Endodermal cell (in vitro differentiated cells): ENCODE data around the gene ONECUT3. TPM values are rescaled to one million over a fixed set of nuclear protein-coding genes. Genes with fewer than 3 reads are reported as not detected.

Source experiments
- DNase-seq: peaks from one replicate; pipeline ENCODE4 v3.0.0-alpha.2; 2017
- H3K27ac ChIP-seq: 2 replicates; pipeline ENCODE4 v1.5.1; 2013; ENCODE audit warnings: mild to moderate bottlenecking, low read depth, low read length, moderate library complexity
- H3K27me3 ChIP-seq: 2 replicates; pipeline ENCODE4 v1.6.1; 2013; ENCODE audit warnings: mild to moderate bottlenecking, low read length, moderate library complexity; ENCODE audit not compliant: insufficient read depth, control insufficient read depth, poor library complexity, severe bottlenecking
- H3K36me3 ChIP-seq: 2 replicates; pipeline ENCODE4 v1.7.0; 2013; ENCODE audit warnings: mild to moderate bottlenecking, low read length, moderate library complexity; ENCODE audit not compliant: control insufficient read depth, insufficient read depth
- H3K4me1 ChIP-seq: one replicate; pipeline ENCODE4 v1.7.0; 2013; ENCODE audit warnings: low read length; ENCODE audit not compliant: control insufficient read depth, insufficient read depth
- H3K4me3 ChIP-seq: 2 replicates; pipeline ENCODE4 v1.5.1; 2013; ENCODE audit warnings: mild to moderate bottlenecking, low read length, moderate library complexity
- H3K9ac ChIP-seq: 2 replicates; pipeline ENCODE4 v1.6.1; 2013; ENCODE audit warnings: mild to moderate bottlenecking, low read length, moderate library complexity; ENCODE audit not compliant: poor library complexity, severe bottlenecking; ENCODE audit errors: extremely low read depth
- H3K9me3 ChIP-seq: 2 replicates; pipeline ENCODE4 v1.6.1; 2013; ENCODE audit warnings: mild to moderate bottlenecking, low read length, moderate library complexity; ENCODE audit not compliant: control insufficient read depth
- H3K27ac Mint-ChIP-seq: 2 replicates; pipeline ENCODE4 v1.8.0; 2020; ENCODE audit warnings: mixed read lengths
- H3K27me3 Mint-ChIP-seq: 2 replicates; pipeline ENCODE4 v1.8.0; 2021; ENCODE audit warnings: mild to moderate bottlenecking, mixed read lengths; ENCODE audit not compliant: insufficient read depth
- H3K36me3 Mint-ChIP-seq: 2 replicates; pipeline ENCODE4 v1.8.0; 2020; ENCODE audit warnings: low read depth, mixed read lengths
- H3K4me1 Mint-ChIP-seq: 2 replicates; pipeline ENCODE4 v1.8.0; 2020; ENCODE audit warnings: mixed read lengths
- H3K4me3 Mint-ChIP-seq: 2 replicates; pipeline ENCODE4 v1.8.0; 2020; ENCODE audit warnings: mild to moderate bottlenecking, moderate library complexity, mixed read lengths
- H3K9me3 Mint-ChIP-seq: 2 replicates; pipeline ENCODE4 v1.8.0; 2020; ENCODE audit warnings: mild to moderate bottlenecking, mixed read lengths
- CTCF ChIP-seq: fragments of 200-600 bp; sonication (generic); conservative IDR thresholded peaks from 2 replicates; pipeline ENCODE4 v1.5.0; 2021; ENCODE audit warnings: antibody characterized with exemption, mild to moderate bottlenecking
- WGBS, 2 experiments: methylation state at CpG; one replicate each; pipeline versions ENCODE4 v1.1.5 to v1.1.7; 2013; ENCODE audit warnings: missing lambda C conversion rate in 2 of 2, mixed read lengths in 1 of 2; ENCODE audit not compliant: insufficient coverage in 1 of 2, insufficient read length in 1 of 2; 5-methylcytosine and 5-hydroxymethylcytosine counted together
- total RNA-seq, 2 donors: library from RNA; stranded (reverse); fragmentation: NEBNext Ultra II Directional in 1 of 2; extraction: Animal tissue kit (Norgen Biotek cat#: 25700) in 1 of 2; gene quantifications; 2 replicates in 1 of 2; 3 replicates in 1 of 2; pipeline ENCODE4 v1.2.1, GENCODE V29; 2021

Gene ONECUT3
- total RNA-seq, 2 donors from 2014 or later = 0.04 TPM; not detected in 1

GRCh38 chr19:1728816-1729567, 24.3 kb upstream of the ONECUT3 start:
- Histone ChIP-seq H3K9ac (no peak overlapping the region), H3K9me3 (no peaks in the 10 kb centered on the region), H3K4me1 (no peaks in the 10 kb centered on the region), H3K36me3 (no peaks in the 10 kb centered on the region), H3K27ac (no peak overlapping the region), H3K27me3 (peaks cover 67% of the 10 kb centered on the region), H3K4me3 (no peak overlapping the region)
- Mint-ChIP-seq H3K36me3 (no peaks in the 10 kb centered on the region), H3K27me3 (peaks cover 81% of the 10 kb centered on the region), H3K9me3 (no peaks in the 10 kb centered on the region), H3K27ac (no peak overlapping the region), H3K4me3 (no peak overlapping the region), H3K4me1 (no peaks in the 10 kb centered on the region)
- no peak for TF ChIP-seq CTCF
- WGBS, 2 experiments = 87 to 89% methylated on average over 24 to 33 of the region's 33 CpGs
- no peak for DNase-seq

GRCh38 chr19:1729568-1729925, 23.8 kb upstream of the ONECUT3 start:
- Mint-ChIP-seq H3K9me3 (no peaks in the 10 kb centered on the region), H3K36me3 (no peaks in the 10 kb centered on the region), H3K4me3 (no peak overlapping the region), H3K27ac (no peak overlapping the region), H3K4me1 (no peaks in the 10 kb centered on the region), H3K27me3 (peaks cover 85% of the 10 kb centered on the region)
- TF ChIP-seq CTCF = no peak
- WGBS, 2 experiments = 85 to 91% methylated on average over 15 to 19 of the region's 19 CpGs
- DNase-seq = no peak
- H3K9ac ChIP-seq = no peak overlapping the region
- no peaks in the 10 kb centered on the region for H3K4me1 ChIP-seq
- peaks cover 72% of the 10 kb centered on the region for H3K27me3 ChIP-seq
- H3K36me3 ChIP-seq = no peaks in the 10 kb centered on the region
- H3K9me3 ChIP-seq = no peaks in the 10 kb centered on the region
- H3K4me3 ChIP-seq = no peak overlapping the region
- H3K27ac ChIP-seq = no peak overlapping the region

DNA sequence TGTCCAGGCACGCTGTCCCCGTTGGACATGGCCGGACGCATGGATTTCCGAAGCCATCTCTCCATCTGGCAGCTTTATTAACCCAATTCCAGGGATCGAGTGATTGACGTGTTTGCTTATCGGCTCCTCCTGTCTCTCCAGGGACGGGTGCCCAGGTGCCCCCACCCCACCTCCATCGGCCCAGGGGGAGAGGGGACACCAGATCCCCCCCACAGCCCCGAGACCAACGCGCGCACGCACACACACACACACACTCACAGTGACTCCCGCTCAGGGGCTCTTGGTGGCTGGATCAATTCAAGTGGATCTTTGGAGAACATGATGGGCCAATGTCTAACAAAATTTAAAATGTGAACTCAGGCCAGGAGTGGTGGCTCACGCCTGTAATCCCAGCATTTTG, 23.1 kb upstream of the ONECUT3 start:
- Mint-ChIP-seq H3K4me3 (no peak overlapping the region), H3K4me1 (no peaks in the 10 kb centered on the region), H3K9me3 (no peaks in the 10 kb centered on the region), H3K36me3 (no peaks in the 10 kb centered on the region), H3K27me3 (peaks cover 85% of the 10 kb centered on the region), H3K27ac (no peak overlapping the region)
- peaks cover 79% of the 10 kb centered on the region for H3K27me3 ChIP-seq
- no peaks in the 10 kb centered on the region for H3K36me3 ChIP-seq
- no peak for DNase-seq
- no peaks in the 10 kb centered on the region for H3K9me3 ChIP-seq
- H3K27ac ChIP-seq = no peak overlapping the region
- WGBS, 2 experiments = 82 to 90% methylated on average over 6 to 17 of the region's 17 CpGs
- TF ChIP-seq CTCF = no peak
- no peak overlapping the region for H3K4me3 ChIP-seq
- no peak overlapping the region for H3K9ac ChIP-seq
- H3K4me1 ChIP-seq = no peaks in the 10 kb centered on the region
